Endothelial cell of umbilical vein (primary cell): ENCODE data around the gene CCNK. TPM values are rescaled to one million over a fixed set of nuclear protein-coding genes. Genes with fewer than 3 reads are reported as not detected.

Experiments used
- BruUV-seq: library from RNA; stranded (reverse); fragments of 400-500 nt; replicated peaks from 2 replicates; lab custom pipeline; 2021; lab: Mats Ljungman, UMichigan
- CTCF ChIA-PET: fragments of 300-600, 350-600 bp; sonication (Branson Sonifier 250); formaldehyde crosslinking; loops from one replicate; lab custom pipeline; 2021; ENCODE audit warnings: antibody characterized with exemption, inconsistent platforms; lab: Charles Lee
- POLR2A ChIA-PET: fragments of 300-600, 350-600 bp; sonication (Branson Sonifier 250); formaldehyde crosslinking; loops from one replicate; lab custom pipeline; 2021; ENCODE audit warnings: antibody characterized with exemption, inconsistent platforms; lab: Charles Lee
- DNase-seq: peaks from one replicate; pipeline ENCODE4 v3.0.0-alpha.2; 2011; ENCODE audit warnings: low read depth, low spot score
- FAIRE-seq: peaks from 2 replicates; lab custom pipeline; 2011; peaks lifted over from hg19 to GRCh38; lab: Jason Lieb, UNC
- H2AFZ ChIP-seq: 2 replicates; pipeline ENCODE4 v1.6.0; 2012; ENCODE audit warnings: low read depth, low read length, control low read depth, inconsistent platforms
- H3K27ac ChIP-seq: 2 replicates; pipeline ENCODE4 v1.5.1; 2011; ENCODE audit warnings: low read depth, mild to moderate bottlenecking, control low read depth, low read length, moderate library complexity; ENCODE audit not compliant: insufficient read depth
- H3K27me3 ChIP-seq, 2 experiments: 2 replicates each; pipeline versions ENCODE4 v1.6.0 to v1.6.1; 2011; ENCODE audit warnings: low read length in 2 of 2, mixed read lengths in 1 of 2; ENCODE audit not compliant: control insufficient read depth in 2 of 2, insufficient read depth in 2 of 2
- H3K36me3 ChIP-seq, 2 experiments: 2 replicates in 1 of 2; 3 replicates in 1 of 2; pipeline ENCODE4 v1.5.1; 2011; ENCODE audit warnings: low read length in 2 of 2, mild to moderate bottlenecking in 1 of 2, moderate library complexity in 1 of 2; ENCODE audit not compliant: control insufficient read depth in 2 of 2, insufficient read depth in 2 of 2; ENCODE audit errors: extremely low read depth in 1 of 2
- H3K4me1 ChIP-seq: 3 replicates; pipeline ENCODE4 v1.5.1; 2011; ENCODE audit warnings: mild to moderate bottlenecking, low read length; ENCODE audit not compliant: control insufficient read depth, insufficient read depth; ENCODE audit errors: extremely low read depth
- H3K4me2 ChIP-seq: 2 replicates; pipeline ENCODE4 v1.6.1; 2011; ENCODE audit warnings: low read length, control low read depth, mixed read lengths; ENCODE audit not compliant: insufficient read depth
- H3K4me3 ChIP-seq, 3 experiments: fragments of 200-600 bp in 1 of 3; sonication (generic), shearing (Covaris generic) in 1 of 3; replicated peaks in 1 of 3; 2 replicates each; pipeline ENCODE4 v1.5.1; 2011 to 2016; ENCODE audit warnings: control low read depth in 3 of 3, low read length in 3 of 3, mild to moderate bottlenecking in 2 of 3, inconsistent platforms in 1 of 3, low read depth in 1 of 3, moderate library complexity in 1 of 3; ENCODE audit not compliant: insufficient read depth in 1 of 3
- H3K79me2 ChIP-seq: 2 replicates; pipeline ENCODE4 v1.6.0; 2012; ENCODE audit warnings: low read length, inconsistent platforms; ENCODE audit not compliant: control insufficient read depth, insufficient read depth
- H3K9ac ChIP-seq: replicated peaks from 2 replicates; pipeline ENCODE3; 2011; ENCODE audit warnings: low read length, control low read depth; ENCODE audit not compliant: insufficient read depth; ENCODE audit errors: extremely low read depth
- H3K9me1 ChIP-seq: replicated peaks from 3 replicates; pipeline ENCODE4 v1.6.0; 2011; ENCODE audit warnings: mild to moderate bottlenecking, low read length; ENCODE audit not compliant: control insufficient read depth, insufficient read depth; ENCODE audit errors: extremely low read depth
- H3K9me3 ChIP-seq: replicated peaks from 2 replicates; pipeline ENCODE4 v1.5.1; 2012; ENCODE audit warnings: low read length, inconsistent platforms; ENCODE audit not compliant: control insufficient read depth, insufficient read depth
- H4K20me1 ChIP-seq: replicated peaks from 2 replicates; pipeline ENCODE3; 2011; ENCODE audit warnings: mild to moderate bottlenecking, low read length; ENCODE audit not compliant: control insufficient read depth, insufficient read depth; ENCODE audit errors: extremely low read depth
- CTCF ChIP-seq, 2 donors: IDR thresholded peaks; 1 replicate in 1 of 2; 2 replicates in 1 of 2; pipeline ENCODE4 v1.5.1; 2011; ENCODE audit warnings: low read length in 2 of 2, mild to moderate bottlenecking in 2 of 2, moderate library complexity in 2 of 2, control low read depth in 1 of 2, inconsistent platforms in 1 of 2, low read depth in 1 of 2; ENCODE audit not compliant: insufficient read depth in 1 of 2; ENCODE audit errors: extremely low read depth in 1 of 2
- EZH2 ChIP-seq: IDR thresholded peaks from 2 replicates; pipeline ENCODE4 v1.6.1; 2012; ENCODE audit warnings: borderline replicate concordance, low read depth, mild to moderate bottlenecking, moderate library complexity, low read length, inconsistent platforms; ENCODE audit not compliant: severe bottlenecking
- FOS ChIP-seq: IDR thresholded peaks from 2 replicates; pipeline ENCODE4 v1.6.1; 2011; ENCODE audit warnings: mild to moderate bottlenecking, low read length, moderate library complexity, borderline replicate concordance; ENCODE audit not compliant: insufficient read depth
- GATA2 ChIP-seq: IDR thresholded peaks from 2 replicates; pipeline ENCODE4 v1.7.0; 2011; ENCODE audit warnings: low read depth, mild to moderate bottlenecking, moderate library complexity, mixed read lengths, low read length; ENCODE audit not compliant: insufficient read length, insufficient read depth
- JUN ChIP-seq: IDR thresholded peaks from 2 replicates; pipeline ENCODE4 v1.6.1; 2011; ENCODE audit warnings: borderline replicate concordance, low read depth; ENCODE audit not compliant: insufficient read length, insufficient read depth
- MAX ChIP-seq: IDR thresholded peaks from 2 replicates; pipeline ENCODE4 v1.6.1; 2011; ENCODE audit not compliant: insufficient read depth, insufficient read length
- MYC ChIP-seq: IDR thresholded peaks from one replicate; pipeline ENCODE4 v1.6.1; 2011; ENCODE audit warnings: mild to moderate bottlenecking, low read depth, low read length
- POLR2A ChIP-seq: IDR thresholded peaks from 2 replicates; pipeline ENCODE4 v1.6.1; 2012; ENCODE audit warnings: low read depth, mild to moderate bottlenecking, control low read depth, low read length
- POLR2AphosphoS5 ChIP-seq: IDR thresholded peaks from 2 replicates; pipeline ENCODE4 v1.6.1; 2012; ENCODE audit warnings: low read depth, mild to moderate bottlenecking, control low read depth, low read length, moderate library complexity; ENCODE audit not compliant: insufficient read depth
- dilution Hi-C: fragments of 300-500 bp; cut with MboI; formaldehyde crosslinking; loops from one replicate; pipeline ENCODE4 v1.15.0; 2019; ENCODE audit warnings: low sequenced_read_pairs; ENCODE audit not compliant: extremely low pct_ligation_motif_present
- intact Hi-C: fragments of 100-400 bp; cut with micrococcal nuclease; formaldehyde crosslinking; loops from one replicate; pipeline ENCODE4 v1.10.0; 2022
- polyA plus RNA-seq, 4 experiments: library from polyadenylated mRNA; depleted of rRNA in 3 of 4; stranded (reverse) in 3 of 4; unstranded in 1 of 4; fragments of >200 nt; gene quantifications; 2 replicates each; pipeline versions ENCODE4 v1.2.1 to v1.2.3, GENCODE V29; 2011 to 2012; ENCODE audit warnings: missing spikeins in 1 of 4
- total RNA-seq: library from RNA; stranded (reverse); gene quantifications from 2 replicates; pipeline ENCODE4 v1.2.3, GENCODE V29; 2021

Gene CCNK
- total and polyA plus RNA-seq, 2 donors (not counting 3 experiments of a cell fraction or from before 2014, with no cell fraction given), result 11.9 to 59.3 TPM

GRCh38 chr14:99556134-99556791 lies 75.1 kb downstream of the CCNK start:
- H3K4me1 ChIP-seq, result no peaks in the 10 kb centered on the region
- intact Hi-C loops, result no loop called here
- TF ChIP-seq GATA2 (no peak), FOS (no peak), CTCF (IDR thresholded peaks at IDR 0.05; ENCODE audit: extremely low read depth in 1 of 2, insufficient read depth in 1 of 2, low read depth in 1 of 2, low read length in 2 of 2) (no peak), POLR2A (no peak), MAX (no peak), JUN (no peak), EZH2 (no peak), POLR2AphosphoS5 (no peak), MYC (no peak)
- no peak overlapping the region for H3K4me3 ChIP-seq
- H3K79me2 ChIP-seq, result no peaks in the 10 kb centered on the region
- no peak overlapping the region for H3K4me2 ChIP-seq
- CTCF ChIA-PET, result no interaction called here
- dilution Hi-C loops, result no loop called here
- POLR2A ChIA-PET, result no interaction called here
- no peaks in the 10 kb centered on the region for H3K36me3 ChIP-seq
- DNase-seq (no peak), FAIRE-seq (no peak)
- no peak overlapping the region for H3K9ac ChIP-seq
- H3K9me3 ChIP-seq, result no peaks in the 10 kb centered on the region
- H3K27me3 ChIP-seq, result no peaks in the 10 kb centered on the region
- H3K9me1 ChIP-seq, result no peaks in the 10 kb centered on the region
- no peak overlapping the region for H2AFZ ChIP-seq
- H3K27ac ChIP-seq, result no peak overlapping the region
- no TSS peak for BruUV-seq
- no peaks in the 10 kb centered on the region for H4K20me1 ChIP-seq
